ENCODE results near the gene TSPAN1.
A peak's percentile ranks its signal among the peaks of the same experiment; 100 is the strongest.

DNA sequence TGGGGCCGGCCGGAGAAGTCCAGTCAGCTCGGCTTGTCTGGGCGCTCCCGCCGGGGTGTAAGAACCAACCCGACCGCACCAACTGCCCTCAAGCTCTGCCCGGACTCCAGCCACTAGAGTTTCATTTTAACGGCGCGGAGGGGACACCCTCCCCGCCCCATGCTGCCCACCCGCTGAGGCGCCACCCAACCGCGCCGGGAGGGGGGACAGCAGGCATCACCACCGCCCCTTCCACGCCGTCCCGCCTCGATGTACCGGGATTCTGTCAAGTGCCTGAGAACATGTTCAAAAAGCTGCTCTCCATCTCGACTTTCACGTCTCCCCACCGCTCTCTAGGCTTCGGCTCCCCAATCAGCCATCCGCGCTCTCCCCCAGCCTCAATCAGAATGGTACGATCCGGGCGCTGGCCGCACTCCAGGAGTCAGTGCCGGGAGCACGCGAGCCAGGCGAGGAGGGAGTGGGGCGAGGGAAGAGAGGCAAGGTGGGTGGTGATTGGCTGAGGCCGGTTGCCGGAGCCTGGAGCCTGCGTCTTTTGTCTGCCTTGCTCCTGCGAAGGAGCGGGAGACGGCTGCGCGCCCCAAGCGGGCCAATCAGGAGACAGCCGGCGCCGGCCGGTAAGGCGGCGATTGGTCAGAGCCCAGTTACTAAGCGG, 42.2 kb upstream of the TSPAN1 start, which contains the start of gene PIK3R3:
- TF ChIP-seq, protein P1, sequence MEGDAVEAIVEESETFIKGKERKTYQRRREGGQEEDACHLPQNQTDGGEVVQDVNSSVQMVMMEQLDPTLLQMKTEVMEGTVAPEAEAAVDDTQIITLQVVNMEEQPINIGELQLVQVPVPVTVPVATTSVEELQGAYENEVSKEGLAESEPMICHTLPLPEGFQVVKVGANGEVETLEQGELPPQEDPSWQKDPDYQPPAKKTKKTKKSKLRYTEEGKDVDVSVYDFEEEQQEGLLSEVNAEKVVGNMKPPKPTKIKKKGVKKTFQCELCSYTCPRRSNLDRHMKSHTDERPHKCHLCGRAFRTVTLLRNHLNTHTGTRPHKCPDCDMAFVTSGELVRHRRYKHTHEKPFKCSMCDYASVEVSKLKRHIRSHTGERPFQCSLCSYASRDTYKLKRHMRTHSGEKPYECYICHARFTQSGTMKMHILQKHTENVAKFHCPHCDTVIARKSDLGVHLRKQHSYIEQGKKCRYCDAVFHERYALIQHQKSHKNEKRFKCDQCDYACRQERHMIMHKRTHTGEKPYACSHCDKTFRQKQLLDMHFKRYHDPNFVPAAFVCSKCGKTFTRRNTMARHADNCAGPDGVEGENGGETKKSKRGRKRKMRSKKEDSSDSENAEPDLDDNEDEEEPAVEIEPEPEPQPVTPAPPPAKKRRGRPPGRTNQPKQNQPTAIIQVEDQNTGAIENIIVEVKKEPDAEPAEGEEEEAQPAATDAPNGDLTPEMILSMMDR (IDR thresholded peaks at IDR 0.05), result peak in 2 of 5 experiments; percentile 32 to 48
- peak; percentile 93 for TF ChIP-seq POLR2A (IDR thresholded peaks at IDR 0.05)
